ENCODE data around the gene PSPH. TPM values are rescaled to one million over a fixed set of nuclear protein-coding genes. Genes with fewer than 3 reads are reported as not detected.

Gene PSPH
- total RNA-seq, 1 experiment from 2014 or later = 52.1 TPM

GRCh38 chr7:56078196-56078595, 27.0 kb upstream of the PSPH start:
- Histone ChIP-seq H2BK12ac (ENCODE audit: insufficient read length, low read depth, low read length) (no peak overlapping the region), H3K56ac (ENCODE audit: insufficient read length, low read depth, low read length) (no peak overlapping the region), H3K14ac (ENCODE audit: insufficient read depth, low read length) (no peak overlapping the region), H3K4ac (ENCODE audit: low read depth, low read length) (no peak overlapping the region), H3K79me2 (ENCODE audit: insufficient read depth, low read length) (no peaks in the 10 kb centered on the region), H2AK5ac (ENCODE audit: insufficient read length, low read length) (no peak overlapping the region), H3K18ac (ENCODE audit: insufficient read length, low read depth, low read length) (no peak overlapping the region), H4K91ac (ENCODE audit: insufficient read length, low read depth, low read length) (no peak overlapping the region), H2BK120ac (ENCODE audit: low read depth, low read length, poor library complexity, severe bottlenecking) (no peak overlapping the region), H4K20me1 (ENCODE audit: control insufficient read depth, insufficient read depth, insufficient read length) (no peaks in the 10 kb centered on the region), H3K79me1 (ENCODE audit: insufficient read depth, low read depth, low read length, poor library complexity, severe bottlenecking) (peaks cover 2% of the 10 kb centered on the region), H4K8ac (replicated peaks; ENCODE audit: insufficient read length, low read depth, low read length) (no peak overlapping the region), H3K27ac (ENCODE audit: insufficient read length, low read depth, low read length) (no peak overlapping the region), H3K4me2 (ENCODE audit: insufficient read depth, insufficient read length, low read length) (no peak overlapping the region), H3K23ac (ENCODE audit: insufficient read length, low read depth, low read length) (no peak overlapping the region), H3K23me2 (ENCODE audit: insufficient read length, low read depth, low read length, poor library complexity, severe bottlenecking) (no peaks in the 10 kb centered on the region), H2BK20ac (ENCODE audit: low read depth, low read length, poor library complexity, severe bottlenecking) (no peak overlapping the region), H4K5ac (ENCODE audit: insufficient read length, low read depth, low read length) (no peak overlapping the region), H3K27me3 (ENCODE audit: insufficient read depth, low read length) (no peaks in the 10 kb centered on the region), H2BK15ac (ENCODE audit: low read depth, low read length) (no peak overlapping the region), H2BK5ac (ENCODE audit: insufficient read length, low read length) (no peak overlapping the region), H3T11ph (ENCODE audit: low read length) (no peak overlapping the region), H3K9ac (ENCODE audit: extremely low read depth, insufficient read length, low read length) (no peak overlapping the region), H3K4me1 (ENCODE audit: insufficient read depth, low read length) (no peaks in the 10 kb centered on the region), H3K9me3 (ENCODE audit: control insufficient read depth, low read depth, low read length) (no peaks in the 10 kb centered on the region), H2AFZ (ENCODE audit: low read length) (no peak overlapping the region)
- no peaks in the 10 kb centered on the region; a peak in 1 of 5 replicates for H3K9me3 Mint-ChIP-seq
- H3K4me3 Mint-ChIP-seq = no peak overlapping the region
- H3K4me1 Mint-ChIP-seq = peaks cover 3% of the 10 kb centered on the region in 2 experiments
- H3K27ac Mint-ChIP-seq = no peak overlapping the region
- TF ChIP-seq CTCF (conservative IDR thresholded peaks at IDR 0.05) = no peak
- DNase-seq = no peak
- H3K36me3 Mint-ChIP-seq (ENCODE audit: insufficient read depth in 1 of 3, low read depth in 3 of 3) = peaks cover 24 to 54% (median 44%) of the 10 kb centered on the region in 3 experiments; a peak in 6 of 7 replicates
- no peaks in the 10 kb centered on the region for H3K27me3 Mint-ChIP-seq (ENCODE audit: low read depth)
- WGBS (ENCODE audit: extremely low coverage, insufficient read length, low lambda C conversion rate) = no CpG with 5 or more reads among the region's 16 CpGs
